Activated CD4-positive, alpha-beta memory T cell treated with anti-CD3 and anti-CD28 coated beads, Interleukin-2, amount 10 ng/mL, durations not matched to agents 7 days and 5 days (primary cell): ENCODE results near the gene ICAM5. TPM values are rescaled to one million over a fixed set of nuclear protein-coding genes. Genes with fewer than 3 reads are reported as not detected.

Source experiments
- CTCF ChIA-PET: fragments of 350-600 bp; sonication (Branson Sonifier 250); formaldehyde crosslinking; loops from one replicate; lab custom pipeline; 2021; ENCODE audit warnings: antibody characterized with exemption, inconsistent platforms; lab: Charles Lee
- POLR2A ChIA-PET: fragments of 350-600 bp; sonication (Branson Sonifier 250); formaldehyde crosslinking; loops from one replicate; lab custom pipeline; 2021; ENCODE audit warnings: antibody characterized with exemption; lab: Charles Lee
- DNase-seq: peaks from one replicate; pipeline ENCODE4 v3.0.0-alpha.2; 2020
- H3K27ac Mint-ChIP-seq: one replicate; pipeline ENCODE4 v1.8.0; 2021; ENCODE audit warnings: mild to moderate bottlenecking, mixed read lengths
- H3K27me3 Mint-ChIP-seq: one replicate; pipeline ENCODE4 v1.8.0; 2021; ENCODE audit warnings: mixed read lengths
- H3K36me3 Mint-ChIP-seq: one replicate; pipeline ENCODE4 v1.8.0; 2021; ENCODE audit warnings: low read depth, mixed read lengths
- H3K4me1 Mint-ChIP-seq: one replicate; pipeline ENCODE4 v1.8.0; 2021; ENCODE audit warnings: mixed read lengths
- H3K4me3 Mint-ChIP-seq: one replicate; pipeline ENCODE4 v1.8.0; 2021; ENCODE audit warnings: mild to moderate bottlenecking, mixed read lengths
- H3K9me3 Mint-ChIP-seq: one replicate; pipeline ENCODE4 v1.8.0; 2021; ENCODE audit warnings: mixed read lengths
- total RNA-seq, 2 experiments: library from RNA; stranded (reverse); gene quantifications; one replicate each; pipeline ENCODE4 v1.2.3, GENCODE V29; 2021

The ICAM5 gene
- total RNA-seq, 2 experiments from 2014 or later: 0.53 to 1.1 TPM

- no peak overlapping the region for H3K27ac Mint-ChIP-seq
- H3K4me1 Mint-ChIP-seq: peaks cover 18% of the 10 kb centered on the region
- no peak overlapping the region for H3K4me3 Mint-ChIP-seq
- H3K9me3 Mint-ChIP-seq: no peaks in the 10 kb centered on the region
- H3K36me3 Mint-ChIP-seq: peaks cover 37% of the 10 kb centered on the region
- ChIA-PET CTCF (interaction anchor here (0.9 to 1.1 kb wide), 3 partner anchors 48 to 70 kb away, joined by 3 read pairs; partner anchors contain the start of gene ICAM1), POLR2A (interaction anchor here (1.2 to 1.7 kb wide), 2 partner anchors 15 to 61 kb away, joined by 3 to 5 read pairs; partner anchors contain the start of genes RAVER1 and TYK2)
- H3K27me3 Mint-ChIP-seq: no peaks in the 10 kb centered on the region
- no peak for DNase-seq
These were observed 29.3 kb downstream of the ICAM5 start for GRCh38 chr19:10318807-10319682.

GRCh38 chr19:10320602-10321416 is 31.1 kb downstream of the ICAM5 start:
- CTCF ChIA-PET: interaction anchor here (0.7 to 1.2 kb wide), 3 partner anchors 51 to 68 kb away, joined by 3 read pairs; no protein-coding TSS in a partner anchor
- no peaks in the 10 kb centered on the region for H3K27me3 Mint-ChIP-seq
- H3K4me3 Mint-ChIP-seq: no peak overlapping the region
- H3K36me3 Mint-ChIP-seq: peaks cover 38% of the 10 kb centered on the region
- no peaks in the 10 kb centered on the region for H3K9me3 Mint-ChIP-seq
- no peak overlapping the region for H3K27ac Mint-ChIP-seq
- no peak for DNase-seq
- POLR2A ChIA-PET: no interaction called here
- H3K4me1 Mint-ChIP-seq: peaks cover 5% of the 10 kb centered on the region

GRCh38 chr19:10321417-10321797 is 31.7 kb downstream of the ICAM5 start:
- Mint-ChIP-seq H3K9me3 (no peaks in the 10 kb centered on the region), H3K4me3 (no peak overlapping the region), H3K27me3 (no peaks in the 10 kb centered on the region), H3K4me1 (no peaks in the 10 kb centered on the region), H3K36me3 (peaks cover 32% of the 10 kb centered on the region), H3K27ac (no peak overlapping the region)
- POLR2A ChIA-PET: no interaction called here
- CTCF ChIA-PET: interaction anchor here (1.2 kb wide), 1 partner anchor 52 kb away, joined by 3 read pairs; no protein-coding TSS in a partner anchor
- DNase-seq: no peak

GRCh38 chr19:10321874-10322835 is 32.4 kb downstream of the ICAM5 start:
- ChIA-PET POLR2A (interaction anchor here (1.2 kb wide), 1 partner anchor 22 kb away, joined by 4 read pairs; no protein-coding TSS in a partner anchor), CTCF (interaction anchor here (0.6 to 1.2 kb wide), 2 partner anchors 12 to 53 kb away, joined by 3 read pairs; no protein-coding TSS in a partner anchor)
- Mint-ChIP-seq H3K9me3 (no peaks in the 10 kb centered on the region), H3K36me3 (peaks cover 27% of the 10 kb centered on the region), H3K4me3 (no peak overlapping the region), H3K27ac (no peak overlapping the region), H3K27me3 (no peaks in the 10 kb centered on the region), H3K4me1 (no peaks in the 10 kb centered on the region)
- DNase-seq: no peak

GRCh38 chr19:10325732-10326131 is 36.0 kb downstream of the ICAM5 start:
- Mint-ChIP-seq H3K36me3 (peaks cover 27% of the 10 kb centered on the region), H3K4me3 (no peak overlapping the region), H3K27me3 (no peaks in the 10 kb centered on the region), H3K4me1 (peaks cover 2% of the 10 kb centered on the region), H3K27ac (no peak overlapping the region), H3K9me3 (no peaks in the 10 kb centered on the region)
- ChIA-PET CTCF (no interaction called here), POLR2A (interaction anchor here (2.6 kb wide), 1 partner anchor 8 kb away, joined by 9 read pairs; the partner anchor contains the start of gene RAVER1)
- DNase-seq: no peak

GRCh38 chr19:10327793-10328192 is 38.0 kb downstream of the ICAM5 start:
- peaks cover 14% of the 10 kb centered on the region for H3K4me1 Mint-ChIP-seq

GRCh38 chr19:10328558-10329429 is 39.0 kb downstream of the ICAM5 start:
- no peak overlapping the region for H3K27ac Mint-ChIP-seq
- no peak overlapping the region for H3K4me3 Mint-ChIP-seq
- CTCF ChIA-PET: interaction anchor here (1.3 kb wide), 1 partner anchor 64 kb away, joined by 3 read pairs; no protein-coding TSS in a partner anchor
- H3K9me3 Mint-ChIP-seq: no peaks in the 10 kb centered on the region
- H3K36me3 Mint-ChIP-seq: peaks cover 30% of the 10 kb centered on the region
- POLR2A ChIA-PET: interaction anchor here (0.8 kb wide), 1 partner anchor 11 kb away, joined by 3 read pairs; no protein-coding TSS in a partner anchor
- DNase-seq: no peak
- H3K4me1 Mint-ChIP-seq: peaks cover 20% of the 10 kb centered on the region
- no peaks in the 10 kb centered on the region for H3K27me3 Mint-ChIP-seq

More at GRCh38 chr19:10327793-10328192, 38.0 kb downstream of the ICAM5 start:
- ChIA-PET CTCF (interaction anchor here (1.3 kb wide), 1 partner anchor 65 kb away, joined by 3 read pairs; no protein-coding TSS in a partner anchor), POLR2A (interaction anchor here (0.8 kb wide), 1 partner anchor 12 kb away, joined by 3 read pairs; no protein-coding TSS in a partner anchor)
- Mint-ChIP-seq H3K36me3 (peaks cover 25% of the 10 kb centered on the region), H3K9me3 (no peaks in the 10 kb centered on the region), H3K27ac (no peak overlapping the region), H3K27me3 (no peaks in the 10 kb centered on the region), H3K4me3 (no peak overlapping the region)
- no peak for DNase-seq

GRCh38 chr19:10329555-10329954 is 39.8 kb downstream of the ICAM5 start:
- Mint-ChIP-seq H3K27ac (no peak overlapping the region), H3K36me3 (peaks cover 36% of the 10 kb centered on the region), H3K4me1 (peaks cover 27% of the 10 kb centered on the region), H3K27me3 (no peaks in the 10 kb centered on the region), H3K4me3 (no peak overlapping the region), H3K9me3 (no peaks in the 10 kb centered on the region)
- ChIA-PET POLR2A (no interaction called here), CTCF (interaction anchor here (1.4 kb wide), 1 partner anchor 59 kb away, joined by 4 read pairs; no protein-coding TSS in a partner anchor)
- DNase-seq: no peak

GRCh38 chr19:10332158-10332964 is 42.6 kb downstream of the ICAM5 start:
- Mint-ChIP-seq H3K9me3 (no peaks in the 10 kb centered on the region), H3K4me3 (peak overlapping the region; percentile 84), H3K36me3 (peaks cover 49% of the 10 kb centered on the region), H3K4me1 (peaks cover 38% of the 10 kb centered on the region), H3K27me3 (no peaks in the 10 kb centered on the region), H3K27ac (peak overlapping the region; percentile 90)
- ChIA-PET CTCF (interaction anchor here (1.0 to 3.3 kb wide), 5 partner anchors 56 to 526 kb away, joined by 3 to 23 read pairs (median 3); partner anchors contain the start of gene ICAM1), POLR2A (interaction anchor here (1.0 to 3.4 kb wide), 8 partner anchors 7 to 229 kb away, joined by 3 to 36 read pairs (median 8); partner anchors contain the start of genes ICAM1, ICAM4 and TYK2)
- no peak for DNase-seq
